Breast epithelium (tissue), 3 donors: ENCODE measurements around the gene PRKCD.

Source experiments
- CTCF ChIP-seq, 3 donors: fragments of 450-650 bp; IDR thresholded peaks; one replicate each; pipeline ENCODE4 v1.5.1; 2016 to 2017; ENCODE audit warnings: antibody characterized with exemption in 3 of 3, mild to moderate bottlenecking in 3 of 3, moderate library complexity in 3 of 3
- POLR2A ChIP-seq: fragments of 450-650 bp; IDR thresholded peaks from one replicate; pipeline ENCODE4 v1.6.1; 2016; ENCODE audit warnings: antibody characterized with exemption, mild to moderate bottlenecking, moderate library complexity
- POLR2AphosphoS5 ChIP-seq, 3 donors: sonication (generic); formaldehyde crosslinking; IDR thresholded peaks; one replicate each; pipeline ENCODE4 v1.6.1; 2017; ENCODE audit warnings: antibody characterized with exemption in 3 of 3

- TF ChIP-seq CTCF (IDR thresholded peaks at IDR 0.05) (no peak), POLR2AphosphoS5 (IDR thresholded peaks at IDR 0.05) (no peak), POLR2A (no peak)
These were observed 6.6 kb downstream of the PRKCD start for GRCh38 chr3:53167418-53168174.
